HG03066 (cell line): ENCODE measurements around the gene EPHA3.

Experiments
- ATAC-seq: cut with Tn5 transposase; IDR thresholded peaks from one replicate; pipeline ENCODE4 v1.9.1; 2021; ENCODE audit warnings: low read depth; ENCODE audit not compliant: unreplicated experiment

EPHA3 gene

GRCh38 chr3:89223188-89223587, 115.8 kb downstream of the EPHA3 start:
- no peak for ATAC-seq

DNA sequence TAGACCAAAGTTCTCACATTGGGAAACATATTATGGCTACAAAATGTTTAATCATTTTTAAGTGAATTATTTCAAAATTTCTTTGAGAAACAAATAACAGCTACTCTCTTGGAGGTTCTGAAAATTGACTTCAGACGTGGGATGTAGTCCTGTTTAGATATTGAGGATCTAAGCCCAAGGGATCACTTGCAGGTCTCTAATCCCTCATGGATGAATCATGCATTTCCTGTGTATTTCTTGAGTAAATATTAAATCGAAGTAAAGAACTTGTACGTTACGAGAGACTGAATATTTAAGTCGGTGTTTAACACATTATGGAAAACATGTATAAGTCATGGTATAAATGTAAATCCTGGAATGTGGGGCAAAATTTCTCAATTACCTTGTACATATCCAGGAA, 119.8 kb downstream of the EPHA3 start:
- no peak for ATAC-seq

- no peak for ATAC-seq
These were observed 120.2 kb downstream of the EPHA3 start for GRCh38 chr3:89227634-89228033.

DNA sequence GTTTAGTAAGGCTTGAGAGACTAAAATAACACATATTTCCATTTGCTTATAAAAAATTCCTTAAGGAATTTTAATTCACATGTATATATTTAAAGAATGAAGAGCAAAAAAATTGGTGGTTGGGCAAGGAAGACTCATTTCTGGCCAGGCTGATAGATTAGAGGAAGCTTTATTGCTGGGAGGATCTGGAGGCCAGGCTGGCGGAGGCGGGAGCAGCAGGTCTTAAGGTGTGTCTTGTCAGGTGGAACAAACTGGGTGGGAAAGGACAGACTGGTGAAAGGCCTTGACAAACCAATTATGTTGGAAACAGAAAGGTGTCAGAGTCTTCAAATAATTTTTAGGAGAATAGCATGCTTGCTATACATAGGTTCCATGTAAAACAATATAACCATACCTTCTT, 124.7 kb downstream of the EPHA3 start:
- ATAC-seq = no peak

DNA sequence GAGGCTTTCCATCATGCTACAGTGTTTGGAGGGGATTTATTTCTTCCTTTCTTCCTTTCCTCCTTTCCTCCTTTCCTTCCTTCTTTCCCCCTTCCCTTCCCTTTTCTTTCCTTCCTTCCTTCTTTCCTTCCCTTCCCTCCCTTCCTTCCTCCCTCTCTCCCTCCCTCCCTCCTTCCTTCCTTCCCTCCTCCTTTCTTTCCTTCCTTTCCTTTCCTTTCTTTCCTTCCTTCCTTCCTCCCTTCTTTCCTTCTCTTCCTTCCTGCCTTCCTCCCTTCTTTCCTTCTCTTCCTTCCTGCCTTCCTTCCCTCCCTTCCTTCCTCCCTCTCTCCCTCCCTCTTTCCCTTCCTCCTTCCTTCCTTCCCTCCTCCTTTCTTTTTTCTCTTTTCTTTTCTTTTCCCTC, 127.2 kb downstream of the EPHA3 start:
- no peak for ATAC-seq

GRCh38 chr3:89238846-89239245, 131.4 kb downstream of the EPHA3 start:
- no peak for ATAC-seq

GRCh38 chr3:89239774-89240173, 132.4 kb downstream of the EPHA3 start:
- ATAC-seq = no peak

DNA sequence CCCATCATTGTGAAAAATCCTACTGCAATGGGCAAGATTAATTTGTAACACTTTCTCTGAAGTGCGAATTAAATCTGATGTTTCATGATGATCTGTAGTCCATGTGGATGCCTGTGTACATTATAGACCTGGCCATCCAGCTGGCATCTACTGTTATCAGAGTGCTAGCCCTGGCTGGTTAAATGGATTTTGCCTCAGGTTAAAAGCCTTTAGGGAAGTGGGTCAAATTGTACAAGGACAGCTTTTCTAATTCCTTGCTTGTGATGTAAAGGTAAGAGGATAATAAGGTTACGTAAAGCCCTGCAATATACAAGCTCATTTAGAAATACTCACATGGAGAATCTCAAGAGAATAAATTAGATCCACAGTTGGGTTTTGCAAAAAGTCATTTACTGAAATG, 138.2 kb downstream of the EPHA3 start:
- no peak for ATAC-seq

- no peak for ATAC-seq
These were observed 138.9 kb downstream of the EPHA3 start for GRCh38 chr3:89246326-89246725.

DNA sequence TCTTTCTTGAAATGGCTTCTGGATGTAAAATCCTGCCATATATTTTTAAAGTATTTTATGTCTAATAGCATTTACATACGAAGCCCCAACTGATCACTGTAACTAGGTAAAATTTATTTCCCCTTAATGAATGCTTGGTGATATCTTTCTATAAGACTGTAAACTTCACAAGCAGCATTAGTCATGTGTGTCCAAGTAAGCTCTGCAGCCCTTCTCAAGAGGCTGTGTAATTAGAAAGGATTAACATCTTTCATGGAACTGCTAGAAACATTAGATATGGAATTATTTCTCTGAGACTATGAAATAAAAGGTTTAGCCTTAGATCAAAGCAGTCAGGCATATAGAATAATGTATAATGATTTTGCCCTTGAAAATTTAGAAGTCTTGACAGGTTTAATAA, 143.3 kb downstream of the EPHA3 start:
- no peak for ATAC-seq

DNA sequence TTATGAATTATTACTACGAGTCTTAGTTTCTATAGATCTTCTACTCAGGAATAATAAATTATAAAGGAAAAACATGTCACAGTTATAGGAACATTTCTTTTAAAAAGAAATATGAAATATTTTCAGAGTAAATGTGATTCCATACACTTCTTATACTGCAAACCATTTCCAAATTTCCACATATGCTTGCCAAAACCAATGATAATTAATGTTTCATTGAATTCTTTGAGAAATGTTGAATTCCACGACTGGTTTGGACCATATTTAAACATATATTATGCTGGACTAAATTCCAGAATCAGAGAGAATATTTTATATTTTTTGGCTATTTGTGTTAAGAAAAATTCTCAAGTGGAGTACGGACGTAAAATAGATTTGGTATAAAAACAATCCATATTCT, 144.6 kb downstream of the EPHA3 start:
- no peak for ATAC-seq

GRCh38 chr3:89252860-89253259, 145.4 kb downstream of the EPHA3 start:
- no peak for ATAC-seq

DNA sequence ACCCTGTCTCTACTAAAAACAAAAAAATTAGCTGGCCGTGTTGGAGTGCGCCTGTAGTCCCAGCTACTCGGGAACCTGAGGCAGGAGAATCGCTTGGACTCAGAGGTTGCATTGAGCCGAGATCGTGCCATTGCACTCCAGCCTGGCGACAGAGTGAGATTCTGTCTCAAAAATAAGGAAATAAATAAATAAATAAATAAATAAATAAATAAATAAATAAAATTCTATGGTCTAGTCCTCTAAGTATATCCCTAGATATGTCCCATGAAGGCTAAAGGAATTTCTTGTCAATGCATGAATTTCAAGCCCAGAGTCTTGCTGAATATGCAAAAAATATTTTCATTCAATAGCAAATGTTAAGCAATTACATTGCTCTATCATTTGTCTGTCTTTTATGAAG, 149.0 kb downstream of the EPHA3 start:
- ATAC-seq = no peak

- ATAC-seq = no peak
These were observed 149.5 kb downstream of the EPHA3 start for GRCh38 chr3:89256882-89257281.

GRCh38 chr3:89260721-89261120, 153.3 kb downstream of the EPHA3 start:
- ATAC-seq = no peak

- ATAC-seq = no peak
These were observed 154.3 kb downstream of the EPHA3 start for GRCh38 chr3:89261673-89262072.

DNA sequence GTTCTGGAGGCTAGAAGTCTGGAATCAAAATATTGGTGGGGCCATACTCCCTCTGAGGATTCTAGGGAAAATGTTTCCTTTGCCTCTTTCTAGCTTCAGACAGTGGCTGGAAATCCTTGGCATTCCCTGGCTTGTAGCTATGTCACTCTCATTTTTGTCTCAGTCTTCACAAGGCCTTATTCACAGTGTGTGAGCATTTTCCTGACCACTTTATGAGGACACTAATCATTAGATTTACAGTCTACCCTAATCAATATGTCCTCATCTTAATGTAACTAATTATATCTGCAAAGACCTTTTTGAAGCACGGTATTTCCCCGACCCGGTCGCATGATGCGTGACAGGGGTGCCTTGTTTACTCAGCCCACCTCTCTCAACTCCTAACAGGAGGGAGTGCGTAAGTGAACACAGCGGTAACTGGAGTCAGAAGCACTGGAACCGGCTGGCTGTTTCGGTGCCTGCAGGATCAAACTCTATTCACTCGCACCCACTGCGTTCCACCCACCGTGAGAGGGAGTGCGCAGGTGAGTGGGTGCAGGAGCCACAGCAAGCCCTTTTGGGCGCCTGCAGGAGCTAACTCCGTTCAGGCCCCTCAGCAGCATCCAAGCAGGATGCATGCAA, 155.0 kb downstream of the EPHA3 start:
- no peak for ATAC-seq

GRCh38 chr3:89264037-89264560, 156.7 kb downstream of the EPHA3 start:
- ATAC-seq = no peak

GRCh38 chr3:89266074-89266473, 158.7 kb downstream of the EPHA3 start:
- ATAC-seq = no peak

DNA sequence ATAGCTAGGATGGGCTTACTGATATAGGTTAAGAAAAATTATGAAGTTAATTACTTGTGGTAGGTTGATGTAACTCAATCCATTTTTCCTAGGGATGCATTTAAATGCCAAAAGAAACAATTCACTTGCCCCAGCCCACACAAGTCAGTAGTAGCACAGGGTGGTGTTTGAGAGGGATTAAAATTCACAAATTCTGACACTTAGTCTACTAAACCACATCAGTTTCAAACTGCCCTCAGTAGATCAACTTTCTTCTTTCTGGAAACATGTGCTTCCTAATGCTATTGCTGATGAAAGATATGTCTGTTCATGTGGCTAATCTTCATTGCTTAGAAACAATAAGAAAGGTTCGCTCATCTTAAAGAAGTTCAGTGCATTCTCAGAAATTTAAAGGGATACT, 160.6 kb downstream of the EPHA3 start:
- no peak for ATAC-seq

DNA sequence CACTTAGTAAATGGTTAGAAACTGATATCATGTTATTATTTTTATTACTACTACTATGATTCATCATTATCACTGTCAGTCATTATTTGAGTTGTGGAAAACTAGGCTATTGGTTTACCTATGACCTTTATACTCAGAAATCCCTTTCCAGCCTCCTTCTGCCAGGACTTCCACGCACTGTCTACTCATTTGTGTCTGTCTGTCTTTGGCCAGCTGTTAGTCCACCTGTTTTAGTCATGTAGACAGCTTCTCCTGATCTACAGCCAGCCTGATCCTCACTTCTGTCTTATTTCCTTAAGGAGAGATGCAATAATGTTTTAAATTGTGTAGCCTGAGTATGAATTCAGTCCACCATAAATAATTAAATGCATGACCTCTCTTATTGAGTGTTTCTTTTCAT, 162.8 kb downstream of the EPHA3 start:
- no peak for ATAC-seq

DNA sequence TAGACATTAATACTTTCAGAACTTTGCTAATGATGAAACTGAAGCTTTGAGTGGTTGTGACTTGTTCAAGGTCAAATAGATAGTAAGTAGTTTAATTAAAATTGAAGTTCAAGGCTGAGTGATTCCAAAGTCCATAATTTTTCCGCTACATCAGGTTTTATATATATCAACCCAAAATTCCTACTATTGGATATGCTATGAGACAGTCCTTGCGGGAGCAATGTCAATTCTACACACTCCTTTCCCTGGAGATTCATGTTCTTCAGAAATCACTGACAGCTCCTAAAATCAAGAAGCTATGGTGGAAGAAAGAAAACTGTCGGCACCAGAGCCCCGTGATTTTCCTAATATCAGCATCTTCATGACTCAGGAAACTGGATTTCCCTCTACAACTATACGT, 167.6 kb downstream of the EPHA3 start:
- no peak for ATAC-seq

- no peak for ATAC-seq
These were observed 168.7 kb downstream of the EPHA3 start for GRCh38 chr3:89276116-89276515.
